GM12872 (cell line): ENCODE results near the gene SLC6A18.

ENCODE experiments used
- TF ChIP-seq, protein P1 (sequence below): IDR thresholded peaks from 3 replicates; pipeline ENCODE4 v1.5.1; 2011; ENCODE audit warnings: low read depth, mild to moderate bottlenecking, low read length, moderate library complexity; ENCODE audit not compliant: insufficient read depth

The SLC6A18 gene

GRCh38 chr5:1180096-1180495, 45.1 kb upstream of the SLC6A18 start:
- TF ChIP-seq, protein P1, sequence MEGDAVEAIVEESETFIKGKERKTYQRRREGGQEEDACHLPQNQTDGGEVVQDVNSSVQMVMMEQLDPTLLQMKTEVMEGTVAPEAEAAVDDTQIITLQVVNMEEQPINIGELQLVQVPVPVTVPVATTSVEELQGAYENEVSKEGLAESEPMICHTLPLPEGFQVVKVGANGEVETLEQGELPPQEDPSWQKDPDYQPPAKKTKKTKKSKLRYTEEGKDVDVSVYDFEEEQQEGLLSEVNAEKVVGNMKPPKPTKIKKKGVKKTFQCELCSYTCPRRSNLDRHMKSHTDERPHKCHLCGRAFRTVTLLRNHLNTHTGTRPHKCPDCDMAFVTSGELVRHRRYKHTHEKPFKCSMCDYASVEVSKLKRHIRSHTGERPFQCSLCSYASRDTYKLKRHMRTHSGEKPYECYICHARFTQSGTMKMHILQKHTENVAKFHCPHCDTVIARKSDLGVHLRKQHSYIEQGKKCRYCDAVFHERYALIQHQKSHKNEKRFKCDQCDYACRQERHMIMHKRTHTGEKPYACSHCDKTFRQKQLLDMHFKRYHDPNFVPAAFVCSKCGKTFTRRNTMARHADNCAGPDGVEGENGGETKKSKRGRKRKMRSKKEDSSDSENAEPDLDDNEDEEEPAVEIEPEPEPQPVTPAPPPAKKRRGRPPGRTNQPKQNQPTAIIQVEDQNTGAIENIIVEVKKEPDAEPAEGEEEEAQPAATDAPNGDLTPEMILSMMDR, result no peak

DNA sequence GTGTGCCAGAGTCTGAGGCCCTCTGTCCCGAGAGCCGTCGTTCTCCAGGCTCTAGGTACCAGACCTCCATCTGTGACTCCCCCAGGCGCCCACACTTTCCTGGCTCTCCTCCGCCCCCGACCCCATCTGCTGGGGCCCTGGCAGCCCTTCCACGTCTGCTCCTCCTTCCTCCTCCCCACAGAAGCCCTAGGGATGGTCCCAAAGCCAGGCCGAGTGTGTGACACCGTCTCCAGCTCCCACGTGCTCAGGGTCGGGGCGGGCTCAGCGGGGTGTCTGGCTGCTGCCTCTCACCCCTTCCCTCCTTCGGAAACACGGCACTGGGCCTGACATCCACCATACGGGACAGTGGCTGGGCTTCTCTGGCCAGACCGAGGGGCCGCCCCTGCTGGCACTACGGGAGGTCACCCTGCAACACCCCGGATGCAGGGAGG, 44.3 kb upstream of the SLC6A18 start:
- TF ChIP-seq, protein P1, result no peak

DNA sequence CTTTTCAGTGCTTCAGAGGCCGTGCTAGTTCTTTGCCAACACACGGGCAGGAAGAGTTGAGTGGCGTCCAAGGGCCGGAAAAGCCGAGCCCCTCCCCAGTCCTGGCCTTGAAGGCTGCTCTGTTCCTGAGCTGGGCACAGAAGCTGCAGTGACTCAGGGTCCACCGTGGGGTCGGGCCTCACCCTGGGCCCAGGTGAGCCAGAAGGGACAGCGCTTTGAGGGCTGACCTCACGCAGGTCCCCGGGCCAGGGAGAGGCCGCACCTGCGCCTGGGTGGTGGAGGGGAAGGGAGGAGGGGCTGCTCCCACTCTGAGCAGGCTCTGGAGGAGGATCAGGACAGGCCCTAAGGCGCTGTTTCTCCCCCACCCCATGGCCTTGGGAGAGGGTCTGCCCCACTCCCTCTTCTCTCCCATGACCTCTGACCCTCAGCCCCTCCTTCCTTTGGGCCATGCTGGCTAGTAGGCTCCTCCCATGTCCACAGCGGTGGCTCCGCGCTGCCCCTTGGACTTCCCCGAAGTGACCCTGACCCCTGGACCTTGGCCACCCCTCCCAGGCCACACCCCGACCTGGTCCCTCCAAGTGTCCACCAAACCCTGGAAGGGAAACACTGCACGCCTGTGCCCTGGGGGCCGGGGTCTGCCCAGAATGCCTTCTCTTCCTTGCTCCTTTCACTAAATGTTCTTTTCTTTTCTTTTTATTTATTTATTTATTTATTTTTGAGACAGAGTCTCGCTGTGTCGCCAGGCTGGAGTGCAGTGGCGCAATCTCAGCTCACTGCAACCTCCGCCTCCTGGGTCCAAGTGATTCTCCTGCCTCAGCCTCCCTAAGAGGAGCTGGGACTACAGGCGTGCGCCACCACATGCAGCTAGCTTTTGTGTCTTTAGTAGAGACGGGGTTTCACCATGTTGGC, 43.5 kb upstream of the SLC6A18 start:
- TF ChIP-seq, protein P1, result no peak

- TF ChIP-seq, protein P1, result no peak
These were observed 42.9 kb upstream of the SLC6A18 start for GRCh38 chr5:1182360-1182632.

GRCh38 chr5:1182633-1183423, 42.4 kb upstream of the SLC6A18 start:
- TF ChIP-seq, protein P1, result no peak

GRCh38 chr5:1183424-1184162, 41.6 kb upstream of the SLC6A18 start:
- TF ChIP-seq, protein P1, result no peak

DNA sequence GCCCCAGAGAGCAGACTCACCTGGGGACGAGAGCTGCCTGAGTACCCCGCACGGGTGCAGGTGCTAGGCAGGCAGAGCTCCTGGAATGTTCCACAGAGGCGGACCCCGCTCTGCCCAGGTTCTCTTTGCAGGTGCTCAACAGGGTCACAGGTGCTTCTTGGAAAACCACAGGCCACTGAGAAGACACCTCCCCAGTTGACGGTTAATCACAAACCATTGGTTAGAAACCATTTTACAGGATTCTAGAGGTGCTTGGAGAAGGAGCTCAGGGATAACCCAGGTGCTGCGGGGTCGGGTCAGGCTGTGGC, 41.1 kb upstream of the SLC6A18 start:
- TF ChIP-seq, protein P1, result no peak
